Epidermal melanocyte (primary cell): ENCODE data around the gene HDAC10.

Source experiments
- DNase-seq: peaks from one replicate; pipeline ENCODE4 v3.0.0; 2011; ENCODE audit warnings: low spot score; ENCODE audit not compliant: insufficient read length

HDAC10 gene

GRCh38 chr22:50250555-50251476 is at the start of gene HDAC10:
Gene HDAC10 (minus strand): TSS chr22:50251265. CDS start chr22:50251032, 233 bp downstream.
- DNase-seq: peak; percentile 81

GRCh38 chr22:50300620-50301257 is 49.7 kb upstream of the HDAC10 start:
- no peak for DNase-seq

DNA sequence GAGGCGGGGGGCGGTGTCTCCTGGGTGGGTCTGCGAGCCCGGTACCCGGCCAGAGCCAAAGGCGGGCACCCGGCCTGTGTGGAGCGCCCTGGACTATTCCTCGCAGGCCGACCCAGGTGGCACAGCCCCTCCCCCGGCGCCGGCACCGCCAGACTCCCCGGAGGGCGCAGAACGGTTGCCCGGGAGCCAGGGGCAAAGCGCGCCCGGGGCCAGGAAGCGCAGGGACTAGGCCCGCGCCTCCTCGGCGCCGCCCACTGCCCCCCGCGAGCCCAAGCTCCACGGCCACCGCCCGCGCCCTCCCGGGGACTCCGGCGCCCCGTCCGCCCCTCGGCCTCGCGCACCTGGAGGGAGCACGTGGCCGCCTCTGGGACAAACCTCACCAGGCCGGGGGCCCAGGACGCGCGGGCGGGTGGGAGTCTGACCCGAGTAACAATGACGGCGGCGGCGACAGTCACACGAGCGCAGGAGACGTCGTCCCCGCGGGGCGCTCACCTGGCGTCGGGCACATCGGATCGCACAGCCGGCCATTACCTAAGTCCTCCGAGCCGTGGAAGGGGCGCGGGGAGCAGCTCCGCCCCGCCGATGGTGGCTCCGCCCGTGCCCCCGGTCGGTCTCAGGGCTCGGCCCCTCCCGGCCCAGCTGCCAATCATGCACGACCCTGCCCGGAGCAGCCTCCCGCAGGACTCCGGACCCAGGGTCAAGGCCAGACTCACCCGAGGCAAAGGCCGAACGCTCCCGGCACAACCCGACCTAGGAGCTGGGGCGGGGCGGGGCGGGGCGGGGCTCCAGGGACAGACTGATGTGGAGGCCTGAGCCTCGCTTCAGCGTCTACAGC is 48.9 kb upstream of the HDAC10 start:
- DNase-seq: no peak

GRCh38 chr22:50298937-50299784 is 48.1 kb upstream of the HDAC10 start:
- DNase-seq: no peak

DNA sequence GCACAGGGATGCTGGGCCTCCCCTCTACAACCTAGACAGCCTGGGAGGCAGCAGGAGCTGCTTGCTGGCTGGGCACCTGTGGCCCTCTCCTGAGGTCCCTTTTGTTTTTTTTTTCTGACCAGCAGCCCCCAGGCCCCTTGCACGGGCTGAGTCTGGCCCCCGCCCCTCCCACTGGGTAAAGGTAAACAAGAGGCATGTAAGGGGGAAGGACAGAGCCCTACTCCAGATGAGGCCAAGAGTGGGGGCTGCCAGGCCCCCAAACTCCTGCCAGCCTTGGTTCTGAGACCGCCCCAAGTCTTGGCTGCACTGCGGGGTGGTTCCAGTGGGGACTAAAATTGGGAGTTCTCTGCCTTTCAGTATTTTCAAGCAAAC is 47.2 kb upstream of the HDAC10 start:
- no peak for DNase-seq

DNA sequence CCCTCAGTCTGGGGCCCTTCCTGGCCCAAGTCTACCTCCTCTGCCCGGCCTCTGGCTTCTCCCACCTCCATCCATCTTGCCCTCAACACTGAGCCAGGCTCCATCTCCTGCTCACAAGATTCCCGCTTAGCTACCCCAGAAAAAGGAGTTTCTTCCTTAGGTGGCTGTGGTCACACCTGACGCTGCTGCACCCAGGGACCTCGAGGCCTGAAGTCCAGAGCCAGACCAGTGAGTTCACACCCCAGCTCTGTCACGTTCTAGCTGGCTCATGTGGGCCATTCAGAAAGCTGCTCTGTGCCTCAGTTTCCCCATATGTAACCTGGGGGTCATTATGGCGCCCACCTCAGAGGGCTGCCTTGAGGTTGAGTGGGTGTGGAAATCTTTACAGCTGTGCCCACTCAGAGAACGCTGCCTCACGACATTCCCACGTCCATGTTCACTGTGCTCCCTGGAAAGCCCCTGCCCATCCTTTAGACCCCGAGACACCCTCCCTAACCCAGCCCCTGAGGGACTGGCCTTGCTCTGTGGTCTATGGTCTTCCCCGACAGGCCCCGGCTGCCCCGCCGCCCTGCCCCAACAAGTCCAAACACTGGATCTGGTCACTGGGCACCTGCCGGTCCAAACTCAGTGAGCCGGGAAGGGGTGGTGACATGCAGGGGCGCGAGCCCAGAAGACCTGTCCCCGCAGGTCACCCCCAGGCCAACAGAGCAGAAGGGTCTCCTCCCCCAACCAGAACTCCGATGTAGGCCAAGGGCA is 46.6 kb upstream of the HDAC10 start:
- no peak for DNase-seq

- DNase-seq: no peak
Measured at GRCh38 chr22:50296658-50297490, 45.8 kb upstream of the HDAC10 start.

- no peak for DNase-seq
Measured at GRCh38 chr22:50294319-50294656, 43.2 kb upstream of the HDAC10 start.

DNA sequence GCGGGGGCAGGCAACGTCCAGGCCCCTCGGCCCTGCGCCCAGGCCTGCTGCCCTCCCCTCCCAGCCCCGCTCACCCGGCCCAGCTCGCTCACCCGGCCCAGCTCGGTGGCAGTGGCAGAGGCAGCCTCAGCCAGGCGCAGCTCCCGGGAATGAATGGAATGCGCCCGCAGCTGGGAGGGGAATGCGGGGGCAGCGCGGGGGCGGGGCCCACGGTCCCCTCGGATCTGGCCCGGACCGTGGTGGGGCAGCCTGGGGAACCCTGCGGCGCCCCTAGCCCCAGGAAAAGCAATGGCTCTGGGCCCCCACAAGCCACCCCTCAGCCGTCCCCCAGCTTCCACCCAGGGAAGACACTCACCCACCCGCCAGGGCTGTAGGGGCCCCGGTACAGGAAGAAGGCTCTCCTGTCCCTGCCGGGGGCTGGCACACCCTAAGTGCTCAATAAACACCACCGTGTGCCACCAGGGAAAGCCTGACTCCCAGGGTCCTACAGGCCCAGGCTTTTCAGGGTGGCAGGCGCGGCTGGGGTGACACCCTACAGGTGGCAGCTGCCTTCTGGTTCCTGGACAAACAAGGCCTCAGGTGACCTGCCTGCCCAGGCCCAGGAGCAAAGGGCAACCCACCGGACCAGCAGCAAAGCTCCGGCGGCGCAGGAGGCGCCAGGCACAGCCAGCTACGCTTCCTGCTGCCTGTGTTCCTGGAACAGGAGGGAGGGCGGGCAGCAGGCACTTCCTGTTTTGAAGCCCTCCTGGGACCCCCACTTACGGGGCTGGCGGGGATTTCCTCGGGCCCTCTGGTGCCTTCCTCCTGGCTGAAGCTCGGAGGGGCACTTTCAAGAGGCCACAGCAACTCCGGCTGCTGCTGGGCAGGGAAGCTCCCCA is 42.6 kb upstream of the HDAC10 start:
- peak; percentile 78 for DNase-seq

DNA sequence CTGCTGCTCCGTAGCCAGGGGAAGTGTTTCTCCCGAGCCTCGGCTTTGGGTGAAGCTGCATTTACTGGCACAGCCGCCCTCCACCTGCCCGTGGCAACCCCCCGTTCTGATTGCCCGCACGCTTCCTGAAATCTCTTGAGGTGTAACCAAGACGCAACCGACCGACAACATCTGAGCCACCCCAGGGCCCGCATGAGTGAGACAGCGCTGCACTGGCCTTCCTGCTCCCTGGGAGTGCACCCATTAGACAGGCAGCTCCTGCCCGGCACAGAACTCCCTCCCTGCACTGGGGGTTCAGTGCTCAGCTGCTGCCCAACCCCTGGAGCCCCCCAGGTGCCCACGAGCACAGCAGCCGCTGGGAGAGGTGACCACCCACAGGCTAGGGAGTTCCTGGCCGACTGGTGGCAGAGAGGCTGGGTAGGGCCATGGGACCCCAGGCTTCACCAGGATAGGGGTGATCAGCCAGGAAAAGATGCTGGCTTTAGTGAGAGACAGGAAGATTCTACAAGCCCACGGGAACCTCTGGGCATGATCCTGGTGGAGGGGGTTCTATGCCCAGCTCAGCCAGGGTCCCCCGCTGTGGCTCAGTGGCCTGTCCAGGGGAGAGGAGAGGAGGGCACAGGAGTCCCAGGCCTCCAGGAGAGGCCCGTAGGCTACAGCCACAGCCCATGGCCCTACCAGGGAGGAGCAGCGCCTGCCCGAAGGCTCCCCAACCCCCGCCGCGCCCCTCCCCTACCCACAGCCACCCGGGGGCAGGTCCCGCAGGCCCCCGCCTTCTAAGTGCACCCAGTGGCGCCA is 41.8 kb upstream of the HDAC10 start:
- DNase-seq: no peak

DNA sequence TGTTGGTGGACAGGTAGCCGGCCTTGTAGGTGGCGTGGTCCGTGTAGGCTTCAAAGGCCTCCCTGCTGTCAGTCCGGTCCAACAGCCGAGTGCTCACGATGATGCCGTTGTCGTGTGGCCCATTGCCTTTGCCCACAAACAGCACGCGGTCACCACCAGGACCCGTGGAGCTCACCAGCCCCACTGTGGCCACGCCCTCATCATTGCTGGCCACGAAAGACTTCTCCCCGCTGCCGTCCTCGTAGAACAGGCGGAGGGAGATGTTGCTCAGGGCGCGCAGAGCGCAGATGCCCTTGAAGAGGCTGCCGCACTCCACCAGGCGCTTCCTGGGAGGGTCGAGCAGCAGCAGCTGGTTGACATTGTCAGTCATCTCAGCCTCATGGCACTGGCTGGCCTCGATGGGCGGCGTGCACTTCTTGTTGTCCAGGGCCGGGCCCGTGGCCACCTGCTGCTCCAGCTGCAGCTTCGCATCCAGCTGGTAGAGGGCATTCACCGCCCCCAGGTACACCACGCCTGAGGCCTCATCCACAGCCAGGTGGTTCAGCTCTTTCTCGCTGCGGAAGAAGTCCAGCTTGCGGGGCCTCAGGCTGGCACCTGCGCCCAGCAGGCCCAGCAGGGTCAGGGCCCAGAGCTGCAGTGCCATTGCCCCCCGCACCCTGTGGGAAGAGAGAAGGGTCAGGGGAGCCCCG is 39.0 kb upstream of the HDAC10 start:
- DNase-seq: no peak

DNA sequence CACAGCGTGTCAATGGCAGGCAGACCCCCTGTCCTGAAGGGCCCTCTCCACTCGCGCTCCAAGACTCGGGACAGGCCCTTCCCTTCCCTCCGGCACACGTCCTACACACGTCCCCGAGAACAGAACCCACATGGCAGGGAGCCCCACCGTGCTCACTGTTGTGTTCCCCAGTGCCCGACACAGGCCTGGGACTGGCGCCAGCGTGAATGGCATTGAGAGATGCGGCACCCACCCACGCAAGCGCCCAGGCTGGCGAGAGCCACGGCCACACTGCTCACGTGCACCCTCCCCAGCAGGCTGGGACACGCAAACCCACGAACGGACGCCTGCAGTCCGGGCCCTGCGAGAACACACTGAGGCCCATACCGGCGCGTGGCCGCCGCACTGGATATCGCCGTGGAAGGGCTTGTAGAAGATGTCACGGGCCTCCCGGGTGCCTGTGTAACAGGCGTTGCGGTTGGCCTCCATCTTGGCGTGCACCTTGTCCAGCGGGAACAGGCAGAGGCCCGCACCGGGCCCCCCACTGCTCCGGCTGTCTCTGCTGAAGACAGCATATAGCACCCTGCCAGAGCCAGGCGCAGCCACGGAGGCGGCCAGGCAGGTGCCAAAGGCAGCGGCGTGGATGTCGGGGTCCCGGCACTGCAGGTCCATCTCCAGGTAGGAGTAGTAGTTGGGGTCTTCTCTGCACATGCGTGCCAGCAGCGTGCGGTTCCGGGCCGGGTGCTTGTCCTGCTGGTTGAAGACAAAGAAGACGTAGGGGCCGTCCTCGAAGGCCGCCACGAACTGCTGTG is 38.3 kb upstream of the HDAC10 start:
- no peak for DNase-seq

GRCh38 chr22:50287731-50288130 is 36.7 kb upstream of the HDAC10 start:
- no peak for DNase-seq

GRCh38 chr22:50286701-50287318 is 35.7 kb upstream of the HDAC10 start:
- no peak for DNase-seq

- no peak for DNase-seq
Measured at GRCh38 chr22:50286275-50286674, 35.2 kb upstream of the HDAC10 start.
